Immature natural killer cell (primary cell): ENCODE data around the gene ALDH5A1. TPM values are rescaled to one million over a fixed set of nuclear protein-coding genes. Genes with fewer than 3 reads are reported as not detected.

Source experiments
- DNase-seq, 3 donors: peaks; one replicate each; pipeline ENCODE4 v3.0.0; 2022; ENCODE audit warnings: mixed read lengths in 1 of 3
- H3K27ac Mint-ChIP-seq, 6 donors: one replicate each; pipeline ENCODE4 v1.8.0; 2020; ENCODE audit warnings: mixed read lengths in 6 of 6, mild to moderate bottlenecking in 5 of 6, inconsistent platforms in 4 of 6, moderate library complexity in 3 of 6
- H3K27me3 Mint-ChIP-seq, 3 donors: one replicate each; pipeline ENCODE4 v1.8.0; 2020 to 2021; ENCODE audit warnings: low read depth in 3 of 3, mild to moderate bottlenecking in 3 of 3, mixed read lengths in 3 of 3, moderate library complexity in 3 of 3, inconsistent platforms in 1 of 3
- H3K36me3 Mint-ChIP-seq, 3 donors: one replicate each; pipeline ENCODE4 v1.8.0; 2020; ENCODE audit warnings: mixed read lengths in 3 of 3, inconsistent platforms in 2 of 3, mild to moderate bottlenecking in 2 of 3
- H3K4me1 Mint-ChIP-seq, 2 donors: one replicate each; pipeline ENCODE4 v1.8.0; 2020; ENCODE audit warnings: inconsistent platforms in 2 of 2, mild to moderate bottlenecking in 2 of 2, mixed read lengths in 2 of 2, moderate library complexity in 1 of 2
- H3K4me3 Mint-ChIP-seq, 5 donors: one replicate each; pipeline ENCODE4 v1.8.0; 2020; ENCODE audit warnings: mild to moderate bottlenecking in 5 of 5, mixed read lengths in 5 of 5, inconsistent platforms in 3 of 5, moderate library complexity in 3 of 5
- H3K9me3 Mint-ChIP-seq, 6 donors: one replicate each; pipeline ENCODE4 v1.8.0; 2020; ENCODE audit warnings: mild to moderate bottlenecking in 6 of 6, mixed read lengths in 6 of 6, inconsistent platforms in 4 of 6, moderate library complexity in 3 of 6
- polyA plus RNA-seq, 3 donors: library from polyadenylated mRNA; unstranded; fragments of 300-500 nt; fragmentation: Illumina TruSeq; gene quantifications; one replicate each; pipeline ENCODE4 v1.2.3, GENCODE V29; 2021

Gene ALDH5A1
- polyA plus RNA-seq, 3 donors from 2014 or later, result 3.6 to 8.7 (median 6.1) TPM

DNA sequence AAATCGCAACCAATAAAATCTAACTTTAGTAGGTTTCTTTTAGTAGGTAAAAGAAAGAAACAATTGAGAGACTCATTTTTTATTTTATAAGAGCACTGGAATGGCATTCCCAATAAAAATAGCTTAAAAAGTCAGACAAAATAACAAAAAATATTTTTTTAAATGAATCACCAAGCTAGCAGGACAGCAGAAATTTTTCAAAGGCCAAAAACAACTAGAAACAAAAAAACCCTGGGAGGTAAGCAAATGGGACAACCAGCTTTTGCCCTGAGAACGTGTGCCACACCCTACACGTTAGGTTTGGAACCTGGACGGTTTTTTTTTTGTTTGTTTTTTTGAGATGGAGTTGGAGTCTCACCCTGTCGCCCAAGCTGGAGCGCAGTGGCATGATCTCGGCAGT lies 25.0 kb upstream of the ALDH5A1 start:
- DNase-seq, result no peak
- Mint-ChIP-seq H3K27me3 (peaks cover 0 to 1% (median 0%) of the 10 kb centered on the region in 3 donors), H3K36me3 (peaks cover 0 to 4% (median 0%) of the 10 kb centered on the region in 3 donors), H3K9me3 (no peaks in the 10 kb centered on the region), H3K4me3 (no peak overlapping the region), H3K4me1 (no peaks in the 10 kb centered on the region), H3K27ac (no peak overlapping the region)

- Mint-ChIP-seq H3K9me3 (no peaks in the 10 kb centered on the region), H3K4me1 (no peaks in the 10 kb centered on the region), H3K4me3 (no peak overlapping the region), H3K36me3 (peaks cover 0 to 4% (median 0%) of the 10 kb centered on the region in 3 donors), H3K27me3 (peaks cover 0 to 1% (median 0%) of the 10 kb centered on the region in 3 donors), H3K27ac (no peak overlapping the region)
- no peak for DNase-seq
Observed at GRCh38 chr6:24472181-24472580, 22.6 kb upstream of the ALDH5A1 start.

GRCh38 chr6:24476631-24477030 lies 18.1 kb upstream of the ALDH5A1 start:
- H3K27me3 Mint-ChIP-seq, result peaks cover 2 to 5% (median 4%) of the 10 kb centered on the region in 3 donors
- no peaks in the 10 kb centered on the region for H3K4me1 Mint-ChIP-seq
- H3K9me3 Mint-ChIP-seq, result no peaks in the 10 kb centered on the region
- no peak overlapping the region for H3K4me3 Mint-ChIP-seq
- H3K36me3 Mint-ChIP-seq, result peaks cover 0 to 4% (median 0%) of the 10 kb centered on the region in 3 donors
- no peak for DNase-seq
- no peak overlapping the region for H3K27ac Mint-ChIP-seq

DNA sequence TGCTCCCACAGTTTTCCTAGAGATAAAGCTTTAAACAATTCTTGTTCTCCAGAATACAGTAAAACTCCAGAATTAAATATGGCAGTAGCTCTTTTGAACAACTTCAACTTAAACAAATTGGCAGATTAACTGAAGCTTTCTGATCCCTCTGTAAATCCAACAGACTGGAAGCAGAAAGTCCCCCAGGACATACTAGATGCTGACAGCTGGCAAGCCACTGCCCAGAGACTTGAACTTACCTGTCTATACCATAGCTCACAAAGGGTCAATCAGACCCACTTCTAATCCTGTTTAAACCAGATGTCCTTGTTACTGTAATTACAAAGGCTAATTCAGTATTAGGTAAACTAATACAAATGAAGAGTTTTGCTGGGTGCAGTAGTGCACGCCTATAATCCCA lies 17.7 kb upstream of the ALDH5A1 start:
- H3K9me3 Mint-ChIP-seq, result no peaks in the 10 kb centered on the region
- H3K4me3 Mint-ChIP-seq, result no peak overlapping the region
- peaks cover 2 to 5% (median 4%) of the 10 kb centered on the region in 3 donors for H3K27me3 Mint-ChIP-seq
- H3K4me1 Mint-ChIP-seq, result no peaks in the 10 kb centered on the region
- H3K27ac Mint-ChIP-seq, result no peak overlapping the region
- peaks cover 0 to 2% (median 0%) of the 10 kb centered on the region in 3 donors for H3K36me3 Mint-ChIP-seq
- no peak for DNase-seq

DNA sequence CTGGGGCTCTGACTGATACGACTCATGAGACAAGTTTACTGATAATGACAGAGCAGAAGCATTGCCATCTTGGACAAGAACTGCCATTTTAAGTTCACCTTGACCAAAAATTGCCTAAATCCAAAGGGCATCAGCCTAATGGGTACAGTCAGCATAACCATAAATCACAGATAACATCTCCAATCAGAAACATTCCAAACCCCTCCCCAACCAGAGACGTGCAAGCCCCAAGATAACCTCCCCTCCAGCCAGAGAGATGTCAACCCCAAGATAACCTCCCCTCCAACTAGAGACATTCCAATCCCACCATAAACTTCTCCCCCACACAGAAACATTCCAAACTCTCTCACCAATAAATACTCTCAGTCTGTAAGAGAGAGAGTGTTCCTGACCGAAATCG lies 15.9 kb upstream of the ALDH5A1 start:
- no peak overlapping the region for H3K4me3 Mint-ChIP-seq
- H3K27ac Mint-ChIP-seq, result no peak overlapping the region
- DNase-seq, result no peak
- H3K27me3 Mint-ChIP-seq, result peaks cover 2 to 5% (median 4%) of the 10 kb centered on the region in 3 donors
- no peaks in the 10 kb centered on the region for H3K4me1 Mint-ChIP-seq
- no peaks in the 10 kb centered on the region for H3K36me3 Mint-ChIP-seq
- H3K9me3 Mint-ChIP-seq, result no peaks in the 10 kb centered on the region

- peaks cover 2 to 5% (median 4%) of the 10 kb centered on the region in 3 donors for H3K27me3 Mint-ChIP-seq
- DNase-seq, result no peak
- H3K36me3 Mint-ChIP-seq, result no peaks in the 10 kb centered on the region
- no peak overlapping the region for H3K27ac Mint-ChIP-seq
- no peaks in the 10 kb centered on the region for H3K9me3 Mint-ChIP-seq
- H3K4me1 Mint-ChIP-seq, result no peaks in the 10 kb centered on the region
- H3K4me3 Mint-ChIP-seq, result no peak overlapping the region
Observed at GRCh38 chr6:24480705-24481104, 14.1 kb upstream of the ALDH5A1 start.

DNA sequence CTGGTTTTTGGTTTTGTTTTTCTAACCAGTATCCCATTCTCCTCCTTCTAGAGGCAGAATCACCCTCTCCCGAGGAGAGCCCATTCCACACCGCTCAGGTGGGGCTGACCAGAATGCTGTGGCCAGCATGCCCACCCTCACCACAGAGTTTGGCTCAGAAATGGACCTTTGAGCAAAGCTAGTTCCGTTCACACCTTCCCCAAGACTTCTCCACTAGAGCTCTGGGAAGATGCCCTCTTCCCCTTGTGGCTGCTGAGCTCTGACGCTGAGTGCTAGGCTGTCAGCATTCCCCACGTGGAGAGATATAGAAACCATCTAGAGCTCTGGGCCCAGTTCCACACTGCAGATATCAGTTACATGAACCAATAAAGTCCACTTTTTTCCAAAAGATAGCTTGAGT lies 13.3 kb upstream of the ALDH5A1 start:
- no peak for DNase-seq
- no peak overlapping the region for H3K27ac Mint-ChIP-seq
- H3K4me3 Mint-ChIP-seq, result no peak overlapping the region
- H3K36me3 Mint-ChIP-seq, result no peaks in the 10 kb centered on the region
- peaks cover 0 to 4% of the 10 kb centered on the region in 2 donors for H3K4me1 Mint-ChIP-seq
- H3K9me3 Mint-ChIP-seq, result no peaks in the 10 kb centered on the region
- peaks cover 2 to 5% (median 4%) of the 10 kb centered on the region in 3 donors for H3K27me3 Mint-ChIP-seq

DNA sequence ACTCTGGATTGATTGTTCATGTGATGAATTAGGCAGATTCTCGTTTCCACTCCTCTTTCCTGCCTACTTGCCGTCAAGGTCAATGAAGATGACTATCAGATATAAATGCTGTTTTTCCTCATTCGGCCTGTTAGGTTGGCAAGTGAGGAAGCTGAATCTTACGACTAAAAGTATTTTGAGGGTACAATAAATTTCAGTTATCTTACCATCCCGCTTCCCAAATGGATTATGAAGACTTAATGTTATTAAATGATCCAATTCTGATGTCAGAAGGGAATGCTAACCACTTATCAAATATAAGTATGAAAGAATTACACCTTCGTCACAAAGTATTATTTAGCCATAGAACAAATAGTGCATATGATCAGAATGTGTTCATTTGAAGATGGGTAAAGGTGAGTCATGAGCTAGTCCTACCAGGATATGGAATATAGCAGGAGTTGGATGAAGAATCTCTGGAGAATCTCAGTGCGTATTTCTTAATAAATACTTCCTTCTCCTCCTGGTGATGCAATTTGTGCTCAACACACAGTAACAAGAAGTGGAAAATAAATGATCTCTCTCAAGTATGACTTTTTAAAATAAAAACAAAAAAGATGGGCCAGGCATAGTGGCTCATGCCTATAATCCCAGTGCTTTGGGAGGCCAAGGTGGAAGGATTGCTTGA lies 10.0 kb upstream of the ALDH5A1 start:
- H3K9me3 Mint-ChIP-seq, result no peaks in the 10 kb centered on the region

DNA sequence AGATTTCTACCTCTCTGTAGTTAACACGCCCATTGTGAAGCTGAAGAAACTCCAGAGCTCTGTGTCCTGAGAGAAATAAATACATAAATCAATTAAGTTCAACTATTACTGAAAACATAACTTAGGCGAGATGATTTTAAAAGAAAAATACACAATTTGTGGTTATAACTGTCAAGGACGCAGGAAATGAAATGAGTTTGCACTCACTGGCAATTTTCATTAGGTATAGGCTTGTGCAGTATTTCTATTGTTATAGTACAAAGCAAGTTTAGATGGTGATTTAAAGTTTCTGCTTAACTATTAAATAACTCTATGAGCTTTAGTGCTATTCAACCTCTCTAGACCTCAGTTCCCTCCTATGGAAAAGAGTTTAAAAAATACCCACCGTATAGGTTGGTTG lies 8.7 kb upstream of the ALDH5A1 start:
- peaks cover 0 to 4% of the 10 kb centered on the region in 2 donors for H3K4me1 Mint-ChIP-seq
- no peak for DNase-seq
- H3K9me3 Mint-ChIP-seq, result no peaks in the 10 kb centered on the region
- no peak overlapping the region for H3K27ac Mint-ChIP-seq
- peaks cover 0 to 5% (median 0%) of the 10 kb centered on the region in 3 donors for H3K36me3 Mint-ChIP-seq
- H3K27me3 Mint-ChIP-seq, result peaks cover 0 to 2% (median 0%) of the 10 kb centered on the region in 3 donors
- H3K4me3 Mint-ChIP-seq, result no peak overlapping the region

More for the DNA sequence above, 10.0 kb upstream of the ALDH5A1 start:
- no peak overlapping the region for H3K4me3 Mint-ChIP-seq
- H3K27ac Mint-ChIP-seq, result no peak overlapping the region
- peaks cover 0 to 6% (median 4%) of the 10 kb centered on the region in 3 donors for H3K27me3 Mint-ChIP-seq
- peaks cover 0 to 4% of the 10 kb centered on the region in 2 donors for H3K4me1 Mint-ChIP-seq
- peaks cover 0 to under 1% (median 0%) of the 10 kb centered on the region in 3 donors for H3K36me3 Mint-ChIP-seq
- no peak for DNase-seq

DNA sequence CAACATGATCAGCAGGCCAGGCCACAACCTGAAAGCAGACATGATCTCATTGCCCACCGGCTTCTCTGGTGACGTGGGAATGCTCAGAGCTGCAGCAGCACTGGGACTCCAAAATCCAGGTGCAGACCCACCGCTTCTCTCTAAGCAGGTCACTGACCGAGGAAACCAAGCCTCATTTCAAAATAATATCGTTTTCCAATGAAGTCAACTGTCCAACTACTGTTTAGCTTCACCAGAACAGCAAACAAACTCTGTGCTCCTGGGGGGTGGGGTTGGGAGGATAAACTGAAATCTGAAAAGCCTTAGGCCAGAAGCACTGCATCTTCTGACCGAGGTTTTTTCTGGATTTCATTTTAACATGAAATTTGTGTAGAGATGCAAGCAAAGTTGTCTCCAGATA lies 5.3 kb upstream of the ALDH5A1 start, which contains the start of gene GPLD1:
TSS of gene GPLD1 (minus strand) at position 109 of the 400 bp plus-strand sequence. CDS start at position 42, 67 bp downstream.
- no peak for DNase-seq
- no peak within 1 kb of the TSS for H3K4me3 Mint-ChIP-seq
- H3K4me1 Mint-ChIP-seq, result peaks cover 7 to 16% of the 10 kb centered on the region in 2 donors
- H3K27me3 Mint-ChIP-seq, result peaks cover 0 to 2% (median 2%) of the 10 kb centered on the region in 3 donors
- H3K27ac Mint-ChIP-seq, result no peak within 1 kb of the TSS
- H3K9me3 Mint-ChIP-seq, result no peaks in the 10 kb centered on the region
- peaks cover 0 to 5% (median 0%) of the 10 kb centered on the region in 3 donors for H3K36me3 Mint-ChIP-seq

GRCh38 chr6:24489881-24490280 lies 4.9 kb upstream of the ALDH5A1 start:
- Mint-ChIP-seq H3K36me3 (peaks cover 0 to 5% (median 0%) of the 10 kb centered on the region in 3 donors), H3K4me3 (no peak overlapping the region), H3K27ac (no peak overlapping the region), H3K4me1 (peaks cover 7 to 17% of the 10 kb centered on the region in 2 donors), H3K27me3 (peaks cover 0 to 2% (median 2%) of the 10 kb centered on the region in 3 donors), H3K9me3 (no peaks in the 10 kb centered on the region)
- no peak for DNase-seq

DNA sequence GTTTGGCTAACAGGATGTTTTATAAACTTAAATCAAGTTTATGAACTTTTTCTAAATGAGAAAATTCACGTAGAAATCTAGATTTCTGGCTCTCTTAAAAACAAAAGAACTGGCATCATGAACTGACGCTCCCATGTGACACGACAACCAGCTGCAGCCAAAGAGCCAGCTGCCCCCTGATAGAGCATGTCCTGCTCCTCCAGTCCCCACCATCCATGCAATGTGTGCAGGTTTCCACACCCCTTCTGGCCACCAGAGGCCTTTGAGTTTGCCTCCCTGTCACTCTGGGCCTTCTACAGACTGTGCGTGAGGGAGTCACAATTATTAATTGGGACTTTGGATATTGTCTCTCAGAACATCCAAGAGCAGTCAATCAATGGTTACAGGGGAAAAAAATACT lies 3.8 kb upstream of the ALDH5A1 start:
- H3K36me3 Mint-ChIP-seq, result peaks cover 0 to 5% (median 0%) of the 10 kb centered on the region in 3 donors
- peaks cover 0 to 2% (median 2%) of the 10 kb centered on the region in 3 donors for H3K27me3 Mint-ChIP-seq
- no peak for DNase-seq
- H3K27ac Mint-ChIP-seq, result no peak overlapping the region
- no peak overlapping the region for H3K4me3 Mint-ChIP-seq
- peaks cover 12 to 22% of the 10 kb centered on the region in 2 donors for H3K4me1 Mint-ChIP-seq
- no peaks in the 10 kb centered on the region for H3K9me3 Mint-ChIP-seq

DNA sequence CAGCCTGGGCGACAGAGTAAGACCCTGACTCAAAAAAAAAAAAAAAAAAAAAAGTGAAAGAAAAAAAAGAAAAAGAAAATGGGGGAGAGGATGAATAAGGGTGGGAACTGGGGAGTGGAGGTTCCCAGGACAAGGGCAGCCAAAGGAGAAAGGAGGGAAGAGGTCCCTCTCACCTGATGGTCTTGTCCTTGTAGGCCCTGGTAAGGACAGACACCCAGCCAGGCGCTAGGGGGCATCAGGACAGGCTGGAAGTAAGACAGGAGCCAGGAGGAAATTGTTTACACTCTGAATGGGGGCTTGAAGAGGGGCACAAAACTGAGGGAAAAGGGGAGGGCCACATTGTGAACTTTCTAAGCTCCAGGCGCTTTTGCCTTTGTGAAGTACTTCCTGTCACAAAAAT lies 2.3 kb upstream of the ALDH5A1 start:
- Mint-ChIP-seq H3K4me1 (peaks cover 12 to 23% of the 10 kb centered on the region in 2 donors), H3K27ac (peak overlapping the region in 1 of 6 donors; percentile 73)
- no peak for DNase-seq

DNA sequence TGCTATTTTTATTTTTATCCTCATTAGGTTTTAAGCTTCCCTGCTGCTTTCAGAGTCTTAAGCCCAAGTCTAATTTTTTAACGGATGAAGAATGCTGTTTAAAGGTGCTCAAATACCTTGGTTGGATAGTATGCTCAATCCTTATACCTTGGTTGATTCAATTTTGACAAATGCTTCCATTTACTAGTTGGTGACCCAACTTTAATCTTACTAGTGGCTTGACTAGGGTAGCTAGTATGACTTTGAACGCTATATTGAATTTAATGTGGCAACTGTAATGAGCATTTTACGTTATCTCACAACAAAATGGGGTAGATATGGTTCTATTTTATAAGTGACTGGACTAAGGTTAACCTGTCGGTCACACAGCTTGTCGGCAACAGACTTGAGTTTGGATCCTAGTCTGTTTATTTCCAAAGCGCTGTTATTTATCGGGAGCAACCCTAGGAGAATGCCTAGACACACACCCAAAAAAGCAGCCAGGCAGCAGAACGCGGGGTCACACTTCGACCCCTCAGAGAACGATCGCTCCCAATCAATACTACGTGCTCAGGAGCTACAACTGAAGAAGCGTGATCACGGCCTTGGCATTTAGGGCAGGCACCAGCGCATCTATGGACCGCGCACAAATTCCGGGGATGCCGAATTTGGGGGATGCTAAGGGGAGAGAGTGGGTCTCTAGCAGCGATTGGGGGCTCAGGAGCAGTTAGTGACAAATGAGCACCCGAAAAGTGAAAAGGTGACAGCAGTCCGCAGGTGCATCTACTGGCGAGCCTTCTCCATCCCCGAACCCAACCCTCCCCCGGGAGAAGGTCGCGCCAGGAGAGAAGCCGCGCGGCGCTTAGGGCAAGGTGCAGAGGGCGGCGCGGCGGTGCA lies 586 bp upstream of the ALDH5A1 start:
- Mint-ChIP-seq H3K9me3 (no peaks in the 10 kb centered on the region), H3K4me1 (peaks cover 15 to 23% of the 10 kb centered on the region in 2 donors), H3K4me3 (peak overlapping the region; percentile 77 to 88 (median 86)), H3K36me3 (peaks cover 4 to 9% (median 5%) of the 10 kb centered on the region in 3 donors), H3K27me3 (peaks cover 0 to 2% (median 0%) of the 10 kb centered on the region in 3 donors), H3K27ac (peak overlapping the region in 5 of 6 donors; percentile 15 to 79 (median 62))
- no peak for DNase-seq

More for the DNA sequence above, 2.3 kb upstream of the ALDH5A1 start:
- H3K36me3 Mint-ChIP-seq, result peaks cover 4 to 9% (median 5%) of the 10 kb centered on the region in 3 donors
- H3K4me3 Mint-ChIP-seq, result no peak overlapping the region
- H3K9me3 Mint-ChIP-seq, result no peaks in the 10 kb centered on the region
- H3K27me3 Mint-ChIP-seq, result peaks cover 0 to 2% (median 2%) of the 10 kb centered on the region in 3 donors
